ENCODE measurements around the gene SFXN3.

The SFXN3 gene, protein sequence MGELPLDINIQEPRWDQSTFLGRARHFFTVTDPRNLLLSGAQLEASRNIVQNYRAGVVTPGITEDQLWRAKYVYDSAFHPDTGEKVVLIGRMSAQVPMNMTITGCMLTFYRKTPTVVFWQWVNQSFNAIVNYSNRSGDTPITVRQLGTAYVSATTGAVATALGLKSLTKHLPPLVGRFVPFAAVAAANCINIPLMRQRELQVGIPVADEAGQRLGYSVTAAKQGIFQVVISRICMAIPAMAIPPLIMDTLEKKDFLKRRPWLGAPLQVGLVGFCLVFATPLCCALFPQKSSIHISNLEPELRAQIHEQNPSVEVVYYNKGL

DNA sequence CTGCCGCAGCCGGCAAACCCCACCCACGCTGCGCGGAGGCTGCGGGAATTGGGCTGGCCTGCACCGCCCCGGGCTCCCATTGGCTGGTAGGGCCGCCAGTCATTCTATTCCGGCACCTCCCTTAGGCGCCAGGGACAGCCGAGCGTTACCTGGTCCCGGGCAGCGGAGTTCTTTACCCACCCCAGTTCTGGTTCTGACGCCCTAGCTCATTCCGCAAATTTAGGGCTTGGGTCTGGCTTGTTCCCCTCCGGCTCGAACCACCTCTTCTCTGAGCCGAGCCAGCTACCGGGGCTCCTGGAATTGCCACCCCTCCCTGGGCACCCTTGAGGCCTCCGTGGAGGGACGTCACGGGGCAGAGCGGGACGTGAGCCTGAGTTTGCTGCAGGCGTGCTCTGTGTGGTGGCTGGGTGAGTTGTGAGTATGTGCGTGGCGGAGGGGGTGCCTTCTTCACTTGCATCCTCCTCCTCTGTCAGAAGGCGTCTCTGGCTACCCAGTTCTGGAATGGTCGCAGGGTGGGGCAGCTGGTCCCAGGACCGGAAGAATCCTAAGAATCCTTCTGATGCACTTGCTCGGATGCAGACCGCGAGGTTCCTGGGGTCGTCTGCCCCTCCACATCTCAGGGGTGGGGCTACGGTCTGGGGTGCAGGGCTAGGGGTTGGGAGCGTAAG is at the start of gene SFXN3, which contains the start of gene PDZD7:
Gene SFXN3, plus strand, starts transcription at position 107 of the 668 bp plus-strand sequence. CDS start 3,461 bp downstream, outside the sequence.
Gene PDZD7, minus strand, starts transcription at position 2 of the 668 bp plus-strand sequence. CDS start 910 bp downstream, outside the sequence.
- DNase-seq: peak; percentile 92

DNA sequence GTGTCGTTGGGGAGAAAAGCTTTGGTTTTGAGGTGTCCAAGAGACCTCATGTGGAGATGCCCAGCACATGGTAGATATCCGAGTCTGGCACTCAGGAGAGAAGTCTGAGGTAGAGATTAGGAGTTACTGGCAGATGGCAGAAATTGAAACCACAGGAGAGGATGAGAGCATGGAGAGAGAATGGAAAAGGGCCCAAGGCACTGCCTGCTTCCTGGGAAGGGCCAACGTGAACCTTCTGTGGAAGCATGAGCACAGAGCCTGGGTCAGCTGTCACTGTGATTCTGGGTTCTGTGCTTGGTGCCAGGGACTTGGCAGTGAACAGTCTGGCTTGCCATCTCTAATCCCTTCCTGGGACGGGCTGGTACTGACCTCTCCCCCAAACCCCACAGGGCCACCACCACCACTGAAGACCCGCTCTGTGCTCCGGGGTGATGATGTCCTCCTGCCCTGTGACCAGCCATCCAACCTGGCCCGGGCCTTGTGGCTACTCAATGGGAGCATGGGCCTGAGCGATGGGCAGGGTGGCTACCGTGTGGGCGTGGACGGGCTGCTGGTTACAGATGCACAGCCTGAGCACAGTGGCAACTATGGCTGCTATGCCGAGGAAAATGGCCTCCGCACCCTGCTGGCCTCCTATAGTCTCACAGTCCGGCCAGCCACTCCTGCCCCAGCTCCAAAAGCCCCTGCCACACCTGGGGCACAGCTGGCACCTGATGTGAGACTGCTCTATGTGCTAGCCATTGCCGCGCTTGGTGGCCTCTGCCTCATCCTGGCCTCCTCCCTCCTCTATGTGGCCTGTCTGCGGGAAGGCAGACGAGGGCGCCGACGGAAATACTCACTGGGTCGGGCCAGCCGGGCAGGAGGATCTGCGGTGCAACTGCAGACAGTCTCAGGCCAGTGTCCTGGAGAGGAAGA is 47.9 kb upstream of the SFXN3 start:
- DNase-seq: no peak

- no peak for DNase-seq
These were observed 47.0 kb upstream of the SFXN3 start for GRCh38 chr10:100983868-100984671.

DNA sequence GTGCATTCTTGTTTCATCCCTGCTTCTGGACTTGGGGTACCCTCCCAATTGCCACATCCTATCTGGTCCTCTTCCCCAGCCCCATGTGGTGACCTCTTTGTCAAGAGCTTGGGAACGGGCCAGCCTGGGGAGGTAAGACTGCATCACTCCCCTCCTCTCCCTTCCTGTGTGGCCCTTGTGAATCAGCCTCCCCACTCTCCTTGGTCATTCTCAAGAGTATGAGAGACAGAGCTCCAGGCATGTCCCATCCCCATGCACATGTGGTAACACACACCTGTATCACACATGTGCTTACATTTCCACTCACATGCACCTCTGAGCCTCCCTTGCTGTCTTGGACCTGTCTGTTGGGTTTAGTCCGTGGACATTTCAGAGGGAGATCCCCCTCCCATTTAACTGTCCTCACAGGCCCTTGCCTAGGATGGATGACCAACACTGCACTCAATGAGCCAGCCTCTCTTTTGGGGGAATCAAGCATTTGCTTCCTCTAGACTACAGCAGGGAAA is 46.3 kb upstream of the SFXN3 start:
- no peak for DNase-seq

GRCh38 chr10:100985336-100985735 is 45.7 kb upstream of the SFXN3 start:
- no peak for DNase-seq

- no peak for DNase-seq
These were observed 44.4 kb upstream of the SFXN3 start for GRCh38 chr10:100986623-100986951.

DNA sequence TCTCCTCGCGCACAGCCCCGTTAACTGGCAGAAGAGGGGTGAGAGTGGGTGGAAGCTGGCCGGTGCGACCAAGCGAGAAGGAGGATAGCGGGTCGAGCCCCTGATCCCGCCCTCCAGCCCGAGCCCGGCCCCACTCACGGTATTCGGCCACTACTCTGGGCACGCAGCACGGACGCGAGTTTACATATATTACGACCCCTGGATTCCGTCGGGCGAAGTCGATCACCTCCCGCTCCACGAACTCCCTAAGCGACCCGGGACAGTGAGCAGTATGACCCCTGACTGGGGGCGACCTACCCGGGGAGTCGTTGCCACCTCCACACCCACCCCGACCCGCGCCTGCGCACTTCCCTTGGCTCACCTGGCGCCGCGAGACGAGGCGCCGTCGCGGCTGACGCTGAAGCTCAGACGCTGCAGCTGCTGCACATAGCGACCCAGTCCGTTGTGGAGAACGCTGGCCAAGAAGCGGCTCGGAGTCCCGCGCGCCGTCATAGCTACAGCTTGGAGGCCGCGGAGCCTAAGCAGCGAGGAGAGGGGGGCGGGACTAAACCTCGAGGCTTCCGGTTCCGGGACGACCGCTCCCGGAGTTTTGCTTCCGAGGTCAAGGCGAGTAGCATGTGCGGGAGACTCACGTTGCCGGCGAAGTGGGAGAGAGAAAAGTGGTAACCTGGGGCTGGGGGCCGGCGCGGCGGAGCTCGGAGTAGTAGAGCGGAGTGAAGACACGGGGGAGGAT is 43.9 kb upstream of the SFXN3 start, which contains the start of the genes MRPL43 and TWNK:
Gene MRPL43, minus strand, starts transcription at position 546 of the 733 bp plus-strand sequence. Its CDS starts 54 bp downstream, at position 492.
Gene TWNK, plus strand, starts transcription at position 592 of the 733 bp plus-strand sequence. CDS start 668 bp downstream, outside the sequence.
- DNase-seq: peak; percentile 68

DNA sequence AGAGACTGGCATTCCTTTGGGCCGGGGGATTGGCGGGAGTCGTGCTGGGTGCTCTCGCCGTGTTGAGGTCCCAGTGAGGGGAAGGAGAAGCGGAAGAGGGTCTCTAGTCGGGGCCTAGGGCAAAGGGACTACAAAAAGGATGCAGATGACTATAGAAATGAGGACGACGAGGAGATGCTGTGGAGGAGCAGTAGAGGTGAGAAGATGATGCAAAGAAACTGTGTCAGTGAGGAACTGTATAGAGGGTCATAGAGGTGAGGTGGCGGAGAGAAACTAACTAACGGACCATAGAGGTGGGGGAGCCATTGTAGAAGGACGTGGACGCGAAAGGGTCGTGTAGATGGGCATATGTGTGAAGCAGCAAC is 43.4 kb upstream of the SFXN3 start:
- no peak for DNase-seq

DNA sequence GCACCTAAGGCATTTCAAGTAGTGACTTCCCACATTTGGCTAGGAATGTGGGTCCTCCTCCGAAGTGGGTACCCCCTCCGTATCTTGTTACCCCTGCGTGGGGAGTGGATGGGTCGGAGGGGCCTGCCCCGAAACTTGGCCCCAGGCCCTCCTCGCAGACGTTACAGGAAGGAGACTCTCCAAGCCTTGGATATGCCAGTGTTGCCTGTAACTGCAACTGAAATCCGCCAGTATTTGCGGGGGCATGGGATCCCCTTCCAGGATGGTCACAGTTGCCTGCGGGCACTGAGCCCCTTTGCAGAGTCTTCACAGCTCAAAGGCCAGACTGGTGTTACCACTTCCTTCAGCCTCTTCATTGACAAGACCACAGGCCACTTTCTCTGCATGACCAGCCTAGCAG is 42.9 kb upstream of the SFXN3 start:
- DNase-seq: no peak

DNA sequence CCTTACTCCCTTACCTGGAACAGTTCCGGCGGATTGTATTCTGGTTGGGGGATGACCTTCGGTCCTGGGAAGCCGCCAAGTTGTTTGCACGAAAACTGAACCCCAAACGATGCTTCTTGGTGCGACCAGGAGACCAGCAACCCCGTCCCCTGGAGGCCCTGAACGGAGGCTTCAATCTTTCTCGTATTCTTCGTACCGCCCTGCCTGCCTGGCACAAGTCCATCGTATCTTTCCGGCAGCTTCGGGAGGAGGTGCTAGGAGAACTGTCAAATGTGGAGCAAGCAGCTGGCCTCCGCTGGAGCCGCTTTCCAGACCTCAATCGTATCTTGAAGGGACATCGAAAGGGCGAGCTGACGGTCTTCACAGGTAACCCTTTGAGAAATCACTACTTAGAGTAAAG is 41.9 kb upstream of the SFXN3 start:
- no peak for DNase-seq

GRCh38 chr10:100993986-100994708 is 36.9 kb upstream of the SFXN3 start:
- peak; percentile 12 for DNase-seq

GRCh38 chr10:100995181-100995580 is 35.9 kb upstream of the SFXN3 start:
- no peak for DNase-seq

GRCh38 chr10:100996678-100997359 is 34.2 kb upstream of the SFXN3 start:
- DNase-seq: peak; percentile 71

DNA sequence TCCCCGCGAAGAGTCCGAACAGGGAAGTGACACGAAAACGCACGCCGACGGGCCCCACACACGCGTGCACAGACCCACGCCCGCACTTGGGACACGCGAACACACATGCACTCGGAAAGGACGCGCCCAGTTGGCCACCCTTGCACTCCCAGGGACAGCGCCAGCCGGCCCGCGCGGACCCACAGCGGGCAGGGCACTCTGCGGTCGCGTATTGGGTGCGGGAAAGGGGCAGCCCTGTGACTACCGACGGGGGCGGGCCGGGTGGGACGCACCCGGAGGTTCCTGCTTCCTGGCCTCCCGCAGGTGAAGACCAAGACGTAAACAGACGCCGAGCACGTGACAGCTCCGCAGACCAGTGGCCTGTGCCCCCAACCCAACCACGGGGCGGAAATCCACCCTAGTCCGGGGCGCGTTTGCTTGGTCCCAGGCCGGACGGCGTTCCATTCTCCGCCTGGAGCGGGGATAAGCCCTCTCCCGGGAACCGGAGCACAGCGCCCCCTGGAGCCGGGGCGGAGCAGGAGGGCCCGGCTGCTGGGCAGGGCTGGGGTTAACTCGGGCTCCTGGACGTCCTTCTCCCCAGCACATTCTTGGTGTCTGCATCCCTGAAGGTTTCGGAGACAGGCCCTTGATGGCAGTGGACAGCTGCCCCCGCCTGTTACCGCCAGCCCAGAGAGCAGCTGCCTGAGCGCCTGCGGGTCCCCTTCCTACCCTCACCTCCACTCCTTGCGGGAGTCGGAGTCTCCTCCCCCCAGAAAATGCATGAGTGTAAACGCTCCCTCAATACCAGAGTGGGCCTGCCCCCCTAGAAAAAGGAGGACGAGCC is 33.5 kb upstream of the SFXN3 start:
- peak; percentile 71 for DNase-seq

DNA sequence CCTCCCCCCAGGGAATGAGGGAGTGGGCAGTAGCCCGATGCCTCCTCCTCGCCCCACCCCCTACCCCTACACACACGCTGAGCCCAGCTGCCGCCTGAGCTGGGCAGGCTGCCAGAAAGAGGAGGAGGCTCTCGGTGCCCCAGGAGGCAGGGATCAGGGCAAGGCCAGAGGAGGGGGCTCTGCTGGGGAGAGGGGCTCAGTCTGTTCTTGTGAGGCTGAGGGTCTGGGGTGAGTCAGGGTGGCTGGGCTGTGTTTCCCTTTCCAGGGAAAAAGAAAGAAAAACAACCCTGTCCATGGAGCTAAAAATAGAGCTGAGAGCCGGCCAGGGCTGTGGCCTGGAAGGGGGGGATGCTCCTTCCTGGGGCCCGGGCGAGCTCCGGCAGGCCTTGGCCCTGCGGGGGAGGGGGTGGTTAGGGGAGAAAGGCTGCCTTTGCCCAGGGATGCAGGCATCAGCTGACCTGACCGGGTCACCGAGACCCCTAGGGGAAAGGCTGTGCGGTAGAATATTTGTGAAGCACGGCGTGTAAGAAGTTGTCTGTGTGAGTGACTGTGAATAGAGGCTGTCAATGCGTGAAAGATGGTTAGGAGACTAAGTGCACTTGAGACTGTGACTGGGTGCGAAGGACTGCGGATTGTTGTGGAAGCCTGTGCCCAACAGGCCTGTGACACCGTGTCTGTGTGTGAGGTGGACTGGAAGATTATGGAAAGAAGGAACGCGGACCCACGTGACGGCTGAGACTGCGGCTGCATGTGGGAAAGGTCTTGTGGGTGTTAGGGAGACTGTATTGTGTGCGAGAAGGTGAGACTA is 32.6 kb upstream of the SFXN3 start:
- DNase-seq: peak; percentile 88

DNA sequence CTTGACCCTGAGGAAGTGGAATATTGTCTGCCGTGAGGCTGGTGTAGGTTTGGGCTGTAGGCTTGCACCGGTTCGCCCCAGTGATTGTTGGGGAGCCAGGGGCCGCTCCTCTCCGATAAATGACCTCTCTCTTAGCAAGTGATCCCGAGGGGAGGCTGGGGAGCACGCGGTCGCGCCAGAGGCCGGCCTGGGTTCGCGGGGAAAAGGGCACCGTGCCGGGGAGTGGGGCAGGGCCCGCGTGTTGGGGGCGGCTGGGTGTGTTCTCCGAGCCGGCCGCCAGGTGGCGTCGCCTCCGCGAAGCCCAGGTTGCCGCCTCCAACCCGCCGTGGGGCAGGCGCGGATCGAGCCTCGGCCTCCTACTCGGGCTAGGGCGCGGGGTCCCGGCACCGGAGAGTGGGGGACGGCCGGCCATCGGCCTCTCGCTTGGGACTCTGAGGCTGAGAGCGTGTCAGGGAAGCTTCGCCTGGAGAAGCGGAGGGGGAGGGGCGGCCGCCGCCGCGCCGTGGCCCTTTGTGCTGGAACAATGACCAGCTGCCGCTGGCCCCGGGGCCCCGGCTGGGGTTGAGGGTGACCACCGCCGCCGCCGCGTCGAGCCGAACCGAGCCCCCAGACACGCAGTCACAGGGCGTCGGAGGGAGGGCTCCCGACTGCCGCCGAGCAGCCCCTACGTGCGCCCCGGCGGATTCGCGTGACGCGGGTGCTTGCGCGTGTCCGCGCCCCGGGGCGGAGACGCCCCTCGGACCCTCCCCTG is 31.9 kb upstream of the SFXN3 start:
- DNase-seq: peak; percentile 63

- DNase-seq: peak; percentile 45
These were observed 31.3 kb upstream of the SFXN3 start, which contains the start of gene LZTS2 for GRCh38 chr10:100999742-101000126. Gene LZTS2 (plus strand): TSS chr10:100999808. CDS start chr10:101002539, 2,731 bp downstream.
